C4-2B (cell line): ENCODE measurements around the gene MICU2.

Source experiments
- CTCF ChIP-seq: fragments of 450-650 bp; conservative IDR thresholded peaks from 2 replicates; pipeline ENCODE4 v1.5.1; 2017; ENCODE audit warnings: mild to moderate bottlenecking
- ZFX ChIP-seq: fragments of 450-650 bp; IDR thresholded peaks from 2 replicates; pipeline ENCODE4 v1.6.1; 2017

GRCh38 chr13:21475115-21475514, 128.9 kb downstream of the MICU2 start:
- TF ChIP-seq CTCF (no peak), ZFX (no peak)
